ENCODE results near the gene OGDH. TPM values are rescaled to one million over a fixed set of nuclear protein-coding genes. Genes with fewer than 3 reads are reported as not detected.
"Not testable (repeated sequence)": the region's sequence is repeated elsewhere in the genome, so short reads cannot be mapped to it uniquely, and the experiment has no call there.

OGDH gene
- total RNA-seq, 2 donors from 2014 or later: 36.1 to 46.1 TPM

DNA sequence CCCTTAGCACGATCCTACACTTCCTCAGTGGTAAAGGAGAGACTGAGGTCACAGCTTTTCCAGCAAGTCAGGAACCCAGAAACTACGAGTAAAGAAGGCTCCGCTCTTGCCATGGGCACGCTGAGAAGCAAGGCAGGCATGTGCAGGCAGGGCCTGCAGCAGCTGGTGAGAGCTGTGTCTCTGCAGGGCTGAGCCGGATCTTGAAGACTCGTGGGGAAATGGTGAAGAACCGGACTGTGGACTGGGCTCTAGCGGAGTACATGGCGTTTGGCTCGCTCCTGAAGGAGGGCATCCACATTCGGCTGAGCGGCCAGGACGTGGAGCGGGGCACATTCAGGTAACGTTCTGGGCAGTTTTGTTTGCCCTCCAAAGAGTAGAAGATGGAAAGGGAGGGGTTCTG, 90.3 kb downstream of the OGDH start:
- H3K4me3 ChIP-seq: no peak overlapping the region
- no peaks in the 10 kb centered on the region for H3K9me3 ChIP-seq
- intact Hi-C loops (cut with DNase I): no loop called here
- peaks cover 23 to 40% of the 10 kb centered on the region in 2 donors for H3K36me3 ChIP-seq (replicated peaks in 1 of 2; ENCODE audit: insufficient read depth in 1 of 2, low read depth in 2 of 2)
- DNase-seq: no peak
- 92 to 95% methylated on average over 15 of the region's 15 CpGs for WGBS, 2 donors
- no peak for ATAC-seq
- H3K27me3 ChIP-seq: no peaks in the 10 kb centered on the region
- TF ChIP-seq, protein P1, sequence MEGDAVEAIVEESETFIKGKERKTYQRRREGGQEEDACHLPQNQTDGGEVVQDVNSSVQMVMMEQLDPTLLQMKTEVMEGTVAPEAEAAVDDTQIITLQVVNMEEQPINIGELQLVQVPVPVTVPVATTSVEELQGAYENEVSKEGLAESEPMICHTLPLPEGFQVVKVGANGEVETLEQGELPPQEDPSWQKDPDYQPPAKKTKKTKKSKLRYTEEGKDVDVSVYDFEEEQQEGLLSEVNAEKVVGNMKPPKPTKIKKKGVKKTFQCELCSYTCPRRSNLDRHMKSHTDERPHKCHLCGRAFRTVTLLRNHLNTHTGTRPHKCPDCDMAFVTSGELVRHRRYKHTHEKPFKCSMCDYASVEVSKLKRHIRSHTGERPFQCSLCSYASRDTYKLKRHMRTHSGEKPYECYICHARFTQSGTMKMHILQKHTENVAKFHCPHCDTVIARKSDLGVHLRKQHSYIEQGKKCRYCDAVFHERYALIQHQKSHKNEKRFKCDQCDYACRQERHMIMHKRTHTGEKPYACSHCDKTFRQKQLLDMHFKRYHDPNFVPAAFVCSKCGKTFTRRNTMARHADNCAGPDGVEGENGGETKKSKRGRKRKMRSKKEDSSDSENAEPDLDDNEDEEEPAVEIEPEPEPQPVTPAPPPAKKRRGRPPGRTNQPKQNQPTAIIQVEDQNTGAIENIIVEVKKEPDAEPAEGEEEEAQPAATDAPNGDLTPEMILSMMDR (IDR thresholded peaks at IDR 0.05): no peak
- TF ChIP-seq POLR2A (IDR thresholded peaks at IDR 0.05): no peak
- no peaks in the 10 kb centered on the region for H3K4me1 ChIP-seq
- H3K27ac ChIP-seq: no peak overlapping the region

DNA sequence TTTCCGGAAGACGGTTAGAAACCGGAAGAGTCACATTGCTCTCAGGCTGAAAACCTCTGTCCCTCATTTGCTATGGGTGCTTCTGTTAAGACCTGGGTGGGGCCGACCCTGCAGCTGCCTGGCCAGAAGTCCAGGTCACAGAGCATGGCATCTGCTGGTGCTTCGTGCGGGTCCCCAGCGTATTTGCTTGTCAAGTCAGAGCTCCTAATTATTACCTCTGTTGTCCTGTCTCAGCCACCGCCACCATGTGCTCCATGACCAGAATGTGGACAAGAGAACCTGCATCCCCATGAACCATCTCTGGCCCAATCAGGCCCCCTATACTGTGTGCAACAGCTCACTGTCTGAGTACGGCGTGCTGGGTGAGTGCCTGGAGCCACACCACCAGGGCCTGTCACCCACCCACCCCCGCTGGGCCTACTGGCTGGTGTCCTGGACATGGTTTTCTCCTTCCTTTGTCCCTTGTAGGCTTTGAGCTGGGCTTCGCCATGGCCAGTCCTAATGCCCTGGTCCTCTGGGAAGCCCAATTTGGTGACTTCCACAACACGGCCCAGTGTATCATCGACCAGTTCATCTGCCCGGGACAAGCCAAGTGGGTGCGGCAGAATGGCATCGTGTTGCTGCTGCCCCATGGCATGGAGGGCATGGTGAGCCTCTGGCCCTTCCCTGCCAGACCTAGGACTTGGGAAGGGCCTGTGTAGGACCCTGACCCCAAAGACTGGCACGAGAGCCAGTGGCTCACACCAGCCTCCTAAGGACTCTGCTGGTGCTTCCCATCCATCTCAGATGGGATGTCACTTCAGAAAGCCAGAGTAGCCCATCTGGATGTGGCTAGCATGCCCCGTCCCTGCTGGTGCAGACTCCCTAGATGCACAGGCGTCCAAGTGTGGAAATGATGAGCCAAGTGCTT, 91.0 kb downstream of the OGDH start:
- intact Hi-C loops (cut with DNase I): no loop called here
- WGBS, 2 donors: 92 to 100% methylated on average over 8 to 16 of the region's 20 CpGs
- no peak overlapping the region for H3K4me3 ChIP-seq
- ATAC-seq (no peak), DNase-seq (no peak)
- H3K36me3 ChIP-seq (replicated peaks in 1 of 2; ENCODE audit: insufficient read depth in 1 of 2, low read depth in 2 of 2): peaks cover 23 to 40% of the 10 kb centered on the region in 2 donors
- H3K27ac ChIP-seq: no peak overlapping the region
- no peaks in the 10 kb centered on the region for H3K9me3 ChIP-seq
- TF ChIP-seq, protein P1 (IDR thresholded peaks at IDR 0.05): no peak
- no peak for TF ChIP-seq POLR2A (IDR thresholded peaks at IDR 0.05)
- no peaks in the 10 kb centered on the region for H3K27me3 ChIP-seq
- no peaks in the 10 kb centered on the region for H3K4me1 ChIP-seq

- Histone ChIP-seq H3K9me3 (no peaks in the 10 kb centered on the region), H3K4me1 (no peaks in the 10 kb centered on the region), H3K4me3 (no peak overlapping the region), H3K27ac (no peak overlapping the region), H3K36me3 (replicated peaks in 1 of 2; ENCODE audit: insufficient read depth in 1 of 2, low read depth in 2 of 2) (peaks cover 23 to 40% of the 10 kb centered on the region in 2 donors), H3K27me3 (no peaks in the 10 kb centered on the region)
- ATAC-seq (no peak), DNase-seq (no peak)
- intact Hi-C loops (cut with DNase I): no loop called here
- 93 to 98% methylated on average over 11 to 13 of the region's 13 CpGs for WGBS, 2 donors
- no peak for TF ChIP-seq POLR2A (IDR thresholded peaks at IDR 0.05)
- TF ChIP-seq, protein P1 (IDR thresholded peaks at IDR 0.05): no peak
These were observed 91.7 kb downstream of the OGDH start for GRCh38 chr7:44698046-44698580.

DNA sequence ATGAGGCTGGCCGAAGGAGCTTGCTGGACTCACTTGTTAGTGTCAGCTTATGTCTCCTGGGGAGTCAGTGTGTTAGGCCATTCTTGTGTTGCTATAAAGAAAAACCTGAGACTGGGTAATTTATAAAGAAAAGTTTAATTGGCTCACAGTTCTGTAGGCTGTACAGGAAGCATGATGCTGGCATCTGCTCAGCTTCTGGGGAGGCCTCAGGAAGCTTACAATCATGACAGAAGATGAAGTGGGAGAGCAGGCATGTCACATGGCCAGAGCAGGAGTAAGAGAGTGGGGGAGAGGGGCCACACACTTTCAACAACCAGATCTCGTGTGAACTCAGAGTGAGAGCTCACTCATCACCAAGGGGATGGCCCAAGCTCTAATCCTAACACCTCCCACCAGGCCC, 93.2 kb downstream of the OGDH start:
- ATAC-seq; H3K27ac ChIP-seq; intact Hi-C loops (cut with DNase I); H3K4me1 ChIP-seq; DNase-seq; H3K4me3 ChIP-seq; H3K9me3 ChIP-seq; H3K27me3 ChIP-seq: not testable (repeated sequence)
- H3K36me3 ChIP-seq (replicated peaks in 1 of 2; ENCODE audit: insufficient read depth in 1 of 2, low read depth in 2 of 2): peaks cover 19 to 30% of the 10 kb centered on the region in 2 donors
- WGBS, 2 donors: 82 to 94% methylated on average over 2 of the region's 2 CpGs

GRCh38 chr7:44700322-44700721, 93.9 kb downstream of the OGDH start:
- Histone ChIP-seq H3K27ac (no peak overlapping the region), H3K27me3 (no peaks in the 10 kb centered on the region), H3K36me3 (replicated peaks in 1 of 2; ENCODE audit: insufficient read depth in 1 of 2, low read depth in 2 of 2) (peaks cover 17 to 29% of the 10 kb centered on the region in 2 donors), H3K9me3 (no peaks in the 10 kb centered on the region), H3K4me1 (no peaks in the 10 kb centered on the region), H3K4me3 (no peak overlapping the region)
- TF ChIP-seq, protein P1 (IDR thresholded peaks at IDR 0.05): no peak
- no peak for TF ChIP-seq POLR2A (IDR thresholded peaks at IDR 0.05)
- WGBS, 2 donors: 81 to 90% methylated on average over 8 of the region's 8 CpGs
- intact Hi-C loops (cut with DNase I): no loop called here
- DNase-seq (no peak), ATAC-seq (no peak)

DNA sequence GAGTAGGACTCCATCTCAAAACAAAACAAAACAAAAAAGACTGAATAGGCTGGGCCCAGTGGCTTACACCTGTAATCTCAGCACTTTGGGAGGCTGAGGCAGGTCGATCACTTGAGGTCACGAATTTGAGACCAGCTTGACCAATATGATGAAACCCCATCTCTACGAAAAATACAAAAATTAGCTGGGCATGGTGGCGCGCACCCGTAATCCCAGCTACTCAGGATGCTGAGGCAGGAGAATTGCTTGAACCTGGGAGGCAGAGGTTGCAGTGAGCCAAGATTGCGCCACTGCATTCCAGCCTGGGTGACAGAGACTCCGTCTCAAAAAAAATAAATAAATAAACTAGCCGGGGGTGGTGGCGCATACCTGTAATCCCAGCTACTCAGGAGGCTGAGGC, 97.0 kb downstream of the OGDH start:
- intact Hi-C loops (cut with DNase I); H3K27me3 ChIP-seq; H3K27ac ChIP-seq; H3K4me3 ChIP-seq; H3K4me1 ChIP-seq; ATAC-seq; DNase-seq; H3K9me3 ChIP-seq: not testable (repeated sequence)
- 90 to 97% methylated on average over 10 of the region's 10 CpGs for WGBS, 2 donors
- H3K36me3 ChIP-seq (replicated peaks in 1 of 2; ENCODE audit: insufficient read depth in 1 of 2, low read depth in 2 of 2): peaks cover 7 to 19% of the 10 kb centered on the region in 2 donors
